HEK293T (cell line): ENCODE data around the gene SMAD6.

Experiments
- FOXK2 ChIP-seq: fragments of 450-650 bp; IDR thresholded peaks from 2 replicates; pipeline ENCODE4 v1.6.1; 2016; ENCODE audit warnings: mild to moderate bottlenecking
- FOXM1 ChIP-seq: fragments of 450-650 bp; IDR thresholded peaks from 2 replicates; pipeline ENCODE4 v1.6.1; 2017; ENCODE audit warnings: mild to moderate bottlenecking, borderline replicate concordance
- HDGF ChIP-seq: fragments of 450-650 bp; IDR thresholded peaks from 2 replicates; pipeline ENCODE4 v1.6.1; 2017; ENCODE audit warnings: antibody characterized with exemption, borderline replicate concordance
- LEF1 ChIP-seq: fragments of 450-650 bp; IDR thresholded peaks from 2 replicates; pipeline ENCODE4 v1.6.1; 2017; ENCODE audit warnings: mild to moderate bottlenecking, borderline replicate concordance
- SP1 ChIP-seq: fragments of 450-650 bp; IDR thresholded peaks from 2 replicates; pipeline ENCODE4 v1.6.1; 2017

DNA sequence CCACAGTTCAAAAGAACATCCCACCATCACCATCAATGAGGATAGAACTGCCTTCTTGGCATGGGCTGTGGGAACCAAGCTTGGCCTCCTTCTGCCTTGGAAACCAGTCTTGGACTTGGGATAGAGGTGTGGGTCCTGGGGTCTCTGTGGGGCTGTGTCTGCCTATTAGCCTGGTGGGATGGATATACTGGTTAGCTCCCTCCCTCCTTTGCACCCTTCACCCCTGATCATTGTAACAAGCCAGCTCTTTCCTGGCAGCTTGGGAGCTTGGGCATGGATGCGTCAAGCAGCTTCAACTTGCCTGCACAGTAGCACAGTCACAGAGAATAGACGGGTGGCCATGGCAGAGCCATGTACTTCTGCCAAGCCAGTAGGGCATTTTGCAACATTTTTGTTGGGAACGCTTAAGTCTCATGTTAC, 65.2 kb downstream of the SMAD6 start:
- TF ChIP-seq FOXM1 (no peak), SP1 (no peak), LEF1 (no peak), HDGF (no peak), FOXK2 (no peak)
